Measurements from ENCODE around the gene GEN1.

- TF ChIP-seq HDGF (IDR thresholded peaks at IDR 0.05; ENCODE audit: borderline replicate concordance): no peak
- no peak for TF ChIP-seq ARNT (IDR thresholded peaks at IDR 0.05)
- no peak for TF ChIP-seq FOXK2 (IDR thresholded peaks at IDR 0.05)
- TF ChIP-seq SP1 (IDR thresholded peaks at IDR 0.05): no peak
- TF ChIP-seq BHLHE40 (IDR thresholded peaks at IDR 0.05; ENCODE audit: borderline replicate concordance): no peak
- no peak for TF ChIP-seq SUZ12 (IDR thresholded peaks at IDR 0.05)
- no peak for TF ChIP-seq ZNF384 (IDR thresholded peaks at IDR 0.05)
- no peak for TF ChIP-seq FOXA1 (IDR thresholded peaks at IDR 0.05)
- TF ChIP-seq PKNOX1 (IDR thresholded peaks at IDR 0.05): no peak
- TF ChIP-seq ELF4 (IDR thresholded peaks at IDR 0.05): no peak
- no peak for TF ChIP-seq TARDBP (IDR thresholded peaks at IDR 0.05)
- no peak for TF ChIP-seq NFRKB (IDR thresholded peaks at IDR 0.05)
- TF ChIP-seq FOXM1 (IDR thresholded peaks at IDR 0.05; ENCODE audit: borderline replicate concordance): no peak
- TF ChIP-seq CTBP1 (IDR thresholded peaks at IDR 0.05; ENCODE audit: borderline replicate concordance): no peak
Observed at GRCh38 chr2:17780546-17780945, 26.6 kb downstream of the GEN1 start.
